LNCAP (cell line): ENCODE measurements around the gene GALNS.

Experiments
- CTCF ChIP-seq: fragments of 450-650 bp; IDR thresholded peaks from 2 replicates; pipeline ENCODE4 v1.5.1; 2017; ENCODE audit warnings: mild to moderate bottlenecking

Gene GALNS

GRCh38 chr16:88881007-88881615 lies 24.4 kb upstream of the GALNS start:
- TF ChIP-seq CTCF = no peak

GRCh38 chr16:88880226-88881006 lies 23.7 kb upstream of the GALNS start:
- no peak for TF ChIP-seq CTCF

GRCh38 chr16:88879788-88880055 lies 23.0 kb upstream of the GALNS start:
- no peak for TF ChIP-seq CTCF

- TF ChIP-seq CTCF = no peak
Observed at GRCh38 chr16:88878967-88879787, 22.4 kb upstream of the GALNS start.

- no peak for TF ChIP-seq CTCF
Observed at GRCh38 chr16:88878356-88878755, 21.6 kb upstream of the GALNS start.

GRCh38 chr16:88877564-88878289 lies 21.0 kb upstream of the GALNS start:
- TF ChIP-seq CTCF = no peak

GRCh38 chr16:88876942-88877526 lies 20.3 kb upstream of the GALNS start:
- no peak for TF ChIP-seq CTCF
